Activated CD4-positive, alpha-beta T cell treated with anti-CD3 and anti-CD28 coated beads, Interleukin-2, amount 50 U/mL, for 48 hours (primary cell): ENCODE measurements around the gene SMAD6.
"Not testable (repeated sequence)": the region's sequence is repeated elsewhere in the genome, so short reads cannot be mapped to it uniquely, and the experiment has no call there.

ENCODE experiments used
- DNase-seq, 2 experiments: peaks; one replicate each; pipeline ENCODE4 v3.0.0-alpha.2; 2020

Gene SMAD6

GRCh38 chr15:66677336-66677735, 24.7 kb upstream of the SMAD6 start:
- DNase-seq, result no peak

GRCh38 chr15:66679061-66679656, 22.9 kb upstream of the SMAD6 start:
- DNase-seq, result no peak

GRCh38 chr15:66679657-66680108, 22.4 kb upstream of the SMAD6 start:
- DNase-seq, result no peak

GRCh38 chr15:66680502-66680901, 21.5 kb upstream of the SMAD6 start:
- DNase-seq, result no peak

- DNase-seq, result no peak
Measured at GRCh38 chr15:66681395-66681794, 20.6 kb upstream of the SMAD6 start.

GRCh38 chr15:66682246-66682645, 19.8 kb upstream of the SMAD6 start:
- DNase-seq, result no peak

- DNase-seq, result no peak
Measured at GRCh38 chr15:66682865-66683264, 19.2 kb upstream of the SMAD6 start.

- no peak for DNase-seq
Measured at GRCh38 chr15:66684136-66684681, 17.8 kb upstream of the SMAD6 start.

- DNase-seq, result no peak
Measured at GRCh38 chr15:66685638-66686150, 16.3 kb upstream of the SMAD6 start.

GRCh38 chr15:66690912-66691311, 11.1 kb upstream of the SMAD6 start:
- not testable (repeated sequence) for DNase-seq

- DNase-seq, result no peak
Measured at GRCh38 chr15:66691727-66692126, 10.3 kb upstream of the SMAD6 start.

GRCh38 chr15:66692391-66692790, 9.6 kb upstream of the SMAD6 start:
- DNase-seq, result no peak

GRCh38 chr15:66692808-66693596, 9.0 kb upstream of the SMAD6 start:
- no peak for DNase-seq

GRCh38 chr15:66696770-66697169, 5.3 kb upstream of the SMAD6 start:
- no peak for DNase-seq

- DNase-seq, result peak in 1 of 2 experiments; percentile 33
Measured at GRCh38 chr15:66698318-66698961, 3.6 kb upstream of the SMAD6 start.

- no peak for DNase-seq
Measured at GRCh38 chr15:66698971-66699370, 3.1 kb upstream of the SMAD6 start.

GRCh38 chr15:66700412-66700801, 1.6 kb upstream of the SMAD6 start:
- DNase-seq, result no peak

GRCh38 chr15:66700802-66701421, 1.1 kb upstream of the SMAD6 start:
- peak; percentile 86 to 89 for DNase-seq

GRCh38 chr15:66701422-66702034, 508 bp upstream of the SMAD6 start:
- peak in 1 of 2 experiments; percentile 35 for DNase-seq

GRCh38 chr15:66702787-66703539, 927 bp downstream of the SMAD6 start:
- peak; percentile 16 to 17 for DNase-seq

- DNase-seq, result peak; percentile 16 to 29
Measured at GRCh38 chr15:66703540-66703941, 1.5 kb downstream of the SMAD6 start.
